Mucosa of descending colon (tissue), 3 donors: ENCODE data around the gene CNPY4. TPM values are rescaled to one million over a fixed set of nuclear protein-coding genes. Genes with fewer than 3 reads are reported as not detected.

Experiments
- ATAC-seq: fragments of 200-7000 bp; cut with Tn5 transposase; one replicate; pipeline ENCODE4 v1.9.1; 2020; ENCODE audit warnings: mild to moderate bottlenecking, moderate library complexity
- DNase-seq, 3 donors: peaks; one replicate each; pipeline ENCODE4 v3.0.0-alpha.2; 2020
- H3K36me3 ChIP-seq: fragments of 200-600 bp; one replicate; pipeline ENCODE4 v1.8.0; 2021; ENCODE audit warnings: low read depth, mild to moderate bottlenecking
- H3K4me1 ChIP-seq: fragments of 200-600 bp; one replicate; pipeline ENCODE4 v1.8.0; 2021; ENCODE audit warnings: low read depth, mild to moderate bottlenecking
- H3K4me3 ChIP-seq: fragments of 200-600 bp; one replicate; pipeline ENCODE4 v1.8.0; 2021; ENCODE audit warnings: mild to moderate bottlenecking
- H3K9me3 ChIP-seq: fragments of 200-600 bp; one replicate; pipeline ENCODE4 v1.8.0; 2021; ENCODE audit warnings: mild to moderate bottlenecking
- intact Hi-C, 2 donors: fragments of 100-400 bp; cut with DNase I in 1 of 2; cut with micrococcal nuclease in 1 of 2; formaldehyde crosslinking; loops; one replicate each; pipeline versions ENCODE4 v1.11.0 to v1.11.1; 2022; cut with DNase I, micrococcal nuclease
- total RNA-seq, 3 donors: library from RNA; stranded (reverse); fragmentation: NEBNext Ultra II Directional in 2 of 3; extraction: Animal tissue kit (Norgen Biotek cat#: 25700) in 2 of 3; gene quantifications; one replicate each; pipeline versions ENCODE4 v1.2.1 to v1.2.4, GENCODE V29; 2021 to 2023
- TF ChIP-seq, protein P1 (sequence below): fragments of 200-600 bp; IDR thresholded peaks from one replicate; pipeline ENCODE4 v1.8.0; 2022; ENCODE audit warnings: antibody characterized with exemption, mild to moderate bottlenecking
- donor health status: DM: no; HTN: no; CAD: no; lungs with moderate emphysema.
- donor health status: DM: no; HTN: no; CAD: no.
- donor health status: DM: no; HTN: yes; CAD: no.

The CNPY4 gene
- total RNA-seq, 3 donors from 2014 or later, result 7.8 to 19.4 (median 8.6) TPM

DNA sequence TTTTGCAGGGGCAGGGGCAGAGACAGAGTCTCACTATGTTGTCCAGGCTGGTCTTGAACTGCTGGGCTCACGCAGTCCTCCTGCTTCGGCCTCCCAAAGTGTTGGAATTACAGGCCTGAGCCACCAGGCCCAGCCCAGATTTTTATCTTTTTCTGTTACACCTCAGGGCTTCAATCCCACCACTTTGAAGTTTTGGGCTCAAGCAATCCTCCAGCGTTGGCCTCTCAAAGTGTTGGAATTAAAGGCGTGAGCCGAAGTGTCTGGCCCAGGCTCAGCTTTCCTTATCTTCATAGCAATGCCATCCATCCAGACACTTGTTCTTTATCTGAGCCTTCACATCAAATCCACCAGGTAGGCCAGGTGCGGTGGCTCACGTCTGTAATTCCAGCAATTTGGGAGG, 4.4 kb upstream of the CNPY4 start:
- no peak overlapping the region for H3K4me3 ChIP-seq
- ATAC-seq, result no peak
- peaks cover 8% of the 10 kb centered on the region for H3K4me1 ChIP-seq
- H3K9me3 ChIP-seq, result no peaks in the 10 kb centered on the region
- no peaks in the 10 kb centered on the region for H3K36me3 ChIP-seq
- TF ChIP-seq, protein P1, sequence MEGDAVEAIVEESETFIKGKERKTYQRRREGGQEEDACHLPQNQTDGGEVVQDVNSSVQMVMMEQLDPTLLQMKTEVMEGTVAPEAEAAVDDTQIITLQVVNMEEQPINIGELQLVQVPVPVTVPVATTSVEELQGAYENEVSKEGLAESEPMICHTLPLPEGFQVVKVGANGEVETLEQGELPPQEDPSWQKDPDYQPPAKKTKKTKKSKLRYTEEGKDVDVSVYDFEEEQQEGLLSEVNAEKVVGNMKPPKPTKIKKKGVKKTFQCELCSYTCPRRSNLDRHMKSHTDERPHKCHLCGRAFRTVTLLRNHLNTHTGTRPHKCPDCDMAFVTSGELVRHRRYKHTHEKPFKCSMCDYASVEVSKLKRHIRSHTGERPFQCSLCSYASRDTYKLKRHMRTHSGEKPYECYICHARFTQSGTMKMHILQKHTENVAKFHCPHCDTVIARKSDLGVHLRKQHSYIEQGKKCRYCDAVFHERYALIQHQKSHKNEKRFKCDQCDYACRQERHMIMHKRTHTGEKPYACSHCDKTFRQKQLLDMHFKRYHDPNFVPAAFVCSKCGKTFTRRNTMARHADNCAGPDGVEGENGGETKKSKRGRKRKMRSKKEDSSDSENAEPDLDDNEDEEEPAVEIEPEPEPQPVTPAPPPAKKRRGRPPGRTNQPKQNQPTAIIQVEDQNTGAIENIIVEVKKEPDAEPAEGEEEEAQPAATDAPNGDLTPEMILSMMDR, result no peak
- no peak for DNase-seq
- intact Hi-C loops, result no loop called here

DNA sequence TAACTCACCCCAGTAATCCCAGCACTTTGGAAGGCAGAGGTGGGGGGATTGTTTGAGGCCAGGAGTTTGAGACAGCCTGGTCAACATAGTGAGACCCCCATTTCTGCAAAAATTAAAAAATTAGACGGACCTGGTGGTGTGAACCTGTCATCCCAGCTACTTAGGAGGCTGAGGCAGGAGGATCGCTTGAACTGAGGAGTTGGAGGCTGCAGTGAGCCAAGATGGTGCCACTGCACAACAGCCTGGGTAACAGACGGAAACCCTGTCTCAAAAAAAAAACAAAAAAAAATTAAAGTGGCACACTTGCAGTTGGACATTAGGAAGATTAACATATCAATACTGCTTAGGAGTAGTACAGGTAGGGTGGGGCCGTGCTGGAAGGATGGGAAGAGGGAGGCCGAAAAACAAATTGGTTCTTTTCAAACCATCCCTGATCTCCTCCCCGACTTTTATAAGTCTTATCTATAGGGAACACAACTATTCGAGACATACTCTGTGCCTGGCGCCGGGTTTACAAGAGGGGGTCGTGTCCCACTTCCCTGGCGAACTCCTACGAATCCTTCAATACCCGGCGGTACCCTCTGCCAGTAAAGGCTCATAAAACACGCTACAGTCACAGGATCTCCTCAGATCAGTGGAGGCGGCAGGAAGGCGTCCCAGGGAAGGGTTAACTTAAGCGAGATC, 904 bp upstream of the CNPY4 start:
- no peaks in the 10 kb centered on the region for H3K9me3 ChIP-seq
- TF ChIP-seq, protein P1, result no peak
- H3K4me1 ChIP-seq, result peaks cover 16% of the 10 kb centered on the region
- H3K36me3 ChIP-seq, result no peaks in the 10 kb centered on the region
- ATAC-seq (no peak), DNase-seq (no peak)
- H3K4me3 ChIP-seq, result peak overlapping the region; percentile 54
- intact Hi-C loops, result no loop called here

DNA sequence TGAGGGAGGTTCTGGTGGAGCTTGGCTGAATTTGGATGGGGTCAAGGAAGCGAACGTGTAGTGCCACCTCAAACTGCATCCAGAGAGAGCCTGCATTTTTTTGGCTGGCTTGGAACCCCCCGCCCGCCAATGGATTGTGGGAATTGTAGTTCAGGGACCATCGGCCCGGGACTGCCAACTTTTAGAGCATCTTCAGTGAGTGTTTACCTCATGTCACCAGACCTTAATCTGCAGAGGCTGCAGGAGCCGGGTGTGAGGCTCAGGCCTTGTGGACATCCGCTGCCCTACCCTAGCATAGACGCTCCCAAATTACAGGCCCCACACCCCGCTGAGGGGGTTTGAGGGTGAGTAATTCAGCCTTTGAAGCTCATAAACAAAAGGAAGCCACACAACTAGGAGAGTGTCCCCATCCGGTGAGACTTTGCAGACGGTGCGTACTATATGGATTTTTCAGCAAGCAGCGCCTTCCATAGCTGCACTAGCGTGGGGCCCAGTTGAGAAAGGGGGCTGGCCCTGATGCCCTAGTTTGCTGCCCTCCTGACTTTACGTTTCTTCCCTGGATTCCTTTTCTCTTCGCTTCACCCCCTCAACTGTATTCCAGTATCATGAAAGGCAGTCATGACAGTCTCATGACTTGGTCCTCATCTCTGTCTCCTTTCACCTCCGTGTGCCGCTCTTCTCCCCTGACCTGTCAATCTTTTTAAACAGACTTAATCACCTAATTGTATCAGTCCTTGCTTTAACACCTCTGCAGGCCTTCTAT, 717 bp downstream of the CNPY4 start:
- Histone ChIP-seq H3K36me3 (no peaks in the 10 kb centered on the region), H3K9me3 (no peaks in the 10 kb centered on the region), H3K4me3 (peak overlapping the region; percentile 54), H3K4me1 (peaks cover 31% of the 10 kb centered on the region)
- intact Hi-C loops, result no loop called here
- TF ChIP-seq, protein P1, result no peak
- DNase-seq, result peak; percentile 62 to 71 (median 65)
- peak; percentile 28 for ATAC-seq

DNA sequence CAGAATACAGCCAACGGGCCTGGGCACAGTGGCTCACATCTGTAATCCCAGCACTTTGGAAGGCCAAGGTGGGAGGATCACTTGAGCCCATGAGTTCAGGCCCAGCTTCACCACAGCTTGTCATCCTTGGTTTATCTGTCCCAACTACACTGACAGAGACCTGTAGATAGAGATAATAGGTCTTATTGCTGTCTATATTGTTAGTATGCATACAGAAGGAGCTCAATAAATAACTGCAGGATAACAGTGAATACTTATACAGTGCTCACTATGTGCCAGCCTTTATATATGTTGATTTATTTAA, 1.3 kb downstream of the CNPY4 start:
- H3K36me3 ChIP-seq, result no peaks in the 10 kb centered on the region
- DNase-seq (no peak), ATAC-seq (no peak)
- H3K4me1 ChIP-seq, result peaks cover 36% of the 10 kb centered on the region
- TF ChIP-seq, protein P1, result no peak
- H3K4me3 ChIP-seq, result no peak overlapping the region
- intact Hi-C loops, result no loop called here
- H3K9me3 ChIP-seq, result no peaks in the 10 kb centered on the region

DNA sequence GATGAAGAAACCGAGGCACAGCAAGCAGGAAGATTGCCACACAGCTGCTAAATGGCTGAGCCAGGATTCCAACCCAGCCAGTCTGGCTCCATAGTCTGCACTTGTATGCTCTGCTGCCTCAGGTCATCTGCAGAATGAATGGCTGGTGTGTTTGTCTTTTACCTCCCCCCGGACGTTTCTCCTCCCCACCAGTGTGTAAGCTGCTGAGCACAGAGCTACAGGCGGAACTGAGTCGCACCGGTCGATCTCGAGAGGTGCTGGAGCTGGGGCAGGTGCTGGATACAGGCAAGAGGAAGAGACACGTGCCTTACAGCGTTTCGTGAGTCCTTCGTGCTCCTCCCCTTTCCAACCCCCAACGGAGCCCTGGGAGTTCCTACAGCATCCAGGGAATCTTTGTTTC, 2.6 kb downstream of the CNPY4 start:
- no peaks in the 10 kb centered on the region for H3K9me3 ChIP-seq
- no peaks in the 10 kb centered on the region for H3K36me3 ChIP-seq
- DNase-seq (peak in 1 of 3 donors; percentile 57), ATAC-seq (no peak)
- H3K4me3 ChIP-seq, result no peak overlapping the region
- TF ChIP-seq, protein P1, result no peak
- H3K4me1 ChIP-seq, result peaks cover 42% of the 10 kb centered on the region
- intact Hi-C loops, result no loop called here
